ENCODE data around the gene TOMM22. TPM values are rescaled to one million over a fixed set of nuclear protein-coding genes. Genes with fewer than 3 reads are reported as not detected.

TOMM22 gene
- total RNA-seq, 2 experiments from 2014 or later, result 51.8 to 114 TPM

- Histone ChIP-seq H3K36me3 (ENCODE audit: insufficient read depth, low read length) (peaks cover 50% of the 10 kb centered on the region), H3K9me3 (ENCODE audit: low read length) (no peaks in the 10 kb centered on the region), H3K9me2 (ENCODE audit: insufficient read depth, low read length) (no peaks in the 10 kb centered on the region), H3K79me2 (ENCODE audit: insufficient read depth, low read depth, low read length) (peaks cover 60% of the 10 kb centered on the region), H3K4me2 (ENCODE audit: low read length) (no peak overlapping the region), H3K4me3 (ENCODE audit: low read depth, low read length, poor library complexity, severe bottlenecking) (no peak overlapping the region), H3K27ac (ENCODE audit: low read depth, low read length, poor library complexity, severe bottlenecking) (no peak overlapping the region), H3K4me1 (ENCODE audit: insufficient read depth, low read length, poor library complexity, severe bottlenecking) (peaks cover 26% of the 10 kb centered on the region), H4K20me1 (ENCODE audit: insufficient read depth, low read length) (peaks cover 34% of the 10 kb centered on the region), H2AFZ (ENCODE audit: low read length) (no peak overlapping the region)
- POLR2A ChIA-PET, result no interaction called here
- TF ChIP-seq CTCF (conservative IDR thresholded peaks at IDR 0.05; ENCODE audit: low read length) (no peak), EZH2phosphoT487 (IDR thresholded peaks at IDR 0.05; ENCODE audit: borderline replicate concordance, low read depth, low read length) (no peak)
- intact Hi-C loops (cut with micrococcal nuclease; ENCODE audit: unreplicated experiment), result no loop called here
- CTCF ChIA-PET (ENCODE audit: unreplicated experiment), result no interaction called here
- no peak for DNase-seq (ENCODE audit: low spot score)
- BruUV-seq (replicated peaks), result no TSS peak
Measured at GRCh38 chr22:38712486-38713207, 30.9 kb downstream of the TOMM22 start.

DNA sequence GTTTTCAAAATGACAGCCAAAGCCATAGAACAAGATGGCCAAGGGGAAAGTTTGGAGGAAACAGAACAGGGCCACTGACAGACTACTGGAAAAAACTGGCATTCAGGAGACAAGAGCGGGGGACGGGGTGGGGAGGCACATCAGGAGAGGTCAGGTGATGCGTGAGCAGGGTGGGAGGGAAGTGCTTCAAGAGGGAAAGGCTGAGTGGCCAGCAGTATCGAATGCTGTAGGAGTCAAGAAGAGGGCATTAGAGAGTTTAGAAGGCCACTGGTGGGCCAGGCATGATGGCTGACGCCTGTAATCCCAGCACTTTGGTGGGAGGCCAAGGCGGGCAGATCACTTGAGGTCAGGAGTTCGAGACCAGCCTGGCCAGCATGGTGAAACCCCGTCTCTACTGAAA lies 32.2 kb downstream of the TOMM22 start:
- H3K4me2 ChIP-seq (ENCODE audit: low read length), result no peak overlapping the region
- no peak for DNase-seq (ENCODE audit: low spot score)
- peaks cover 61% of the 10 kb centered on the region for H3K36me3 ChIP-seq (ENCODE audit: insufficient read depth, low read length)
- no peak overlapping the region for H3K27ac ChIP-seq (ENCODE audit: low read depth, low read length, poor library complexity, severe bottlenecking)
- ChIA-PET POLR2A (no interaction called here), CTCF (ENCODE audit: unreplicated experiment) (interaction anchor here (1.2 kb wide), 1 partner anchor 29 kb away, joined by 3 read pairs; no protein-coding TSS in a partner anchor)
- H3K9me2 ChIP-seq (ENCODE audit: insufficient read depth, low read length), result no peaks in the 10 kb centered on the region
- peaks cover 48% of the 10 kb centered on the region for H3K79me2 ChIP-seq (ENCODE audit: insufficient read depth, low read depth, low read length)
- no peak for TF ChIP-seq EZH2phosphoT487 (IDR thresholded peaks at IDR 0.05; ENCODE audit: borderline replicate concordance, low read depth, low read length)
- TF ChIP-seq CTCF (conservative IDR thresholded peaks at IDR 0.05; ENCODE audit: low read length), result no peak
- BruUV-seq (replicated peaks), result no TSS peak
- intact Hi-C loops (cut with micrococcal nuclease; ENCODE audit: unreplicated experiment), result no loop called here
- peaks cover 28% of the 10 kb centered on the region for H4K20me1 ChIP-seq (ENCODE audit: insufficient read depth, low read length)
- H3K9me3 ChIP-seq (ENCODE audit: low read length), result no peaks in the 10 kb centered on the region
- no peak overlapping the region for H2AFZ ChIP-seq (ENCODE audit: low read length)
- H3K4me3 ChIP-seq (ENCODE audit: low read depth, low read length, poor library complexity, severe bottlenecking), result no peak overlapping the region
- peaks cover 13% of the 10 kb centered on the region for H3K4me1 ChIP-seq (ENCODE audit: insufficient read depth, low read length, poor library complexity, severe bottlenecking)

DNA sequence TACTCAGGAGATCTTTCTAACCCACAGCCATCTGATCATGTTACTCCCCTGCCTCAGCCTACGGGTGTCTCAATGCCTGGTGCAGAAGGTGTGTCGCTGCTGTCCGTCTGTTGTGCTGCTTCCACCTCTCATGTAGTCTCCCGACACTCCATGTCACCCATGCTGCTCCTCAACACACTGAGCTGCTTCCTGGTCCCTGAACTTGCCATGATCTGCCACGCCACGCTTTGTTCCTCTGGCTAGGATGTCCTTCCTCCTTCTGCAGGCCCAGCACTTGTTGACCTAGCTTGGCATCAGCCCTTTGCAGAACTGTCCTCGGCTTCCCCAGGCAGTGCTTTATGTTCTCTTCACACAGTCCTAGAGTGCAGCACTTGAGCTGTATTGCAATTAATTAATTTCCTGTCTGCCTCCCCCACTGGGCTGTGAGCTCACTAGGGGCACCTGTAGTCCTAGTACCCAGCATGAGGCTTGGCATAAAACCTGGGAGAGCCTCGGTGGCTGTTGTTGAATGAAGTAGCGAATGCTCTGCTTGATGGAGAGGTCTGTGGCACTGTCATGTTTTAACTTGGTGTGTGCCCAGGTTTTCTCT lies 33.5 kb downstream of the TOMM22 start:
- Histone ChIP-seq H3K9me3 (ENCODE audit: low read length) (no peaks in the 10 kb centered on the region), H4K20me1 (ENCODE audit: insufficient read depth, low read length) (peaks cover 18% of the 10 kb centered on the region), H3K9me2 (ENCODE audit: insufficient read depth, low read length) (no peaks in the 10 kb centered on the region), H3K27ac (ENCODE audit: low read depth, low read length, poor library complexity, severe bottlenecking) (no peak overlapping the region), H3K4me2 (ENCODE audit: low read length) (no peak overlapping the region), H3K4me3 (ENCODE audit: low read depth, low read length, poor library complexity, severe bottlenecking) (no peak overlapping the region), H3K36me3 (ENCODE audit: insufficient read depth, low read length) (peaks cover 53% of the 10 kb centered on the region), H2AFZ (ENCODE audit: low read length) (no peak overlapping the region), H3K4me1 (ENCODE audit: insufficient read depth, low read length, poor library complexity, severe bottlenecking) (no peaks in the 10 kb centered on the region), H3K79me2 (ENCODE audit: insufficient read depth, low read depth, low read length) (peaks cover 35% of the 10 kb centered on the region)
- ChIA-PET CTCF (ENCODE audit: unreplicated experiment) (interaction anchor here (1.2 kb wide), 1 partner anchor 28 kb away, joined by 3 read pairs; no protein-coding TSS in a partner anchor), POLR2A (interaction anchor here (0.9 kb wide), 1 partner anchor 10 kb away, joined by 4 read pairs; the partner anchor contains the start of gene GTPBP1)
- no TSS peak for BruUV-seq (replicated peaks)
- TF ChIP-seq EZH2phosphoT487 (IDR thresholded peaks at IDR 0.05; ENCODE audit: borderline replicate concordance, low read depth, low read length), result no peak
- no peak for TF ChIP-seq CTCF (conservative IDR thresholded peaks at IDR 0.05; ENCODE audit: low read length)
- intact Hi-C loops (cut with micrococcal nuclease; ENCODE audit: unreplicated experiment), result no loop called here
- DNase-seq (ENCODE audit: low spot score), result no peak
